Mesothelial cell of epicardium (in vitro differentiated cells): ENCODE data around the gene RASEF. TPM values are rescaled to one million over a fixed set of nuclear protein-coding genes. Genes with fewer than 3 reads are reported as not detected.

Source experiments
- DNase-seq, 2 experiments: peaks; one replicate each; pipeline ENCODE4 v3.0.0; 2021; ENCODE audit warnings: low spot score in 2 of 2; ENCODE audit not compliant: unreplicated experiment in 2 of 2
- H3K27ac Mint-ChIP-seq: 2 replicates; pipeline ENCODE4 v1.8.0; 2021; ENCODE audit warnings: mixed read lengths
- H3K27me3 Mint-ChIP-seq: 2 replicates; pipeline ENCODE4 v1.8.0; 2021; ENCODE audit warnings: low read depth, mixed read lengths
- H3K36me3 Mint-ChIP-seq: 2 replicates; pipeline ENCODE4 v1.8.0; 2021; ENCODE audit warnings: mixed read lengths
- H3K4me1 Mint-ChIP-seq: 2 replicates; pipeline ENCODE4 v1.8.0; 2021; ENCODE audit warnings: mixed read lengths
- H3K4me3 Mint-ChIP-seq: 2 replicates; pipeline ENCODE4 v1.8.0; 2021; ENCODE audit warnings: mild to moderate bottlenecking, moderate library complexity, mixed read lengths
- H3K9me3 Mint-ChIP-seq: 2 replicates; pipeline ENCODE4 v1.8.0; 2021; ENCODE audit warnings: mixed read lengths
- CTCF ChIP-seq: fragments of 200-600 bp; sonication (generic); IDR thresholded peaks from one replicate; pipeline ENCODE4 v1.5.0; 2021; ENCODE audit warnings: antibody characterized with exemption; ENCODE audit not compliant: unreplicated experiment
- total RNA-seq: library from RNA; stranded (reverse); gene quantifications from 3 replicates; pipeline ENCODE4 v1.2.1, GENCODE V29; 2021

Gene RASEF
- total RNA-seq, 1 donor from 2014 or later: 4.0 TPM

GRCh38 chr9:83056911-83057310 is 6.0 kb downstream of the RASEF start:
- Mint-ChIP-seq H3K4me3 (no peak overlapping the region), H3K27ac (no peak overlapping the region), H3K36me3 (peaks cover 6% of the 10 kb centered on the region), H3K4me1 (peaks cover 27% of the 10 kb centered on the region), H3K27me3 (peaks cover 22% of the 10 kb centered on the region), H3K9me3 (peaks cover 5% of the 10 kb centered on the region)
- TF ChIP-seq CTCF: no peak
- DNase-seq: no peak

- Mint-ChIP-seq H3K4me1 (peaks cover 19% of the 10 kb centered on the region), H3K9me3 (peaks cover 5% of the 10 kb centered on the region), H3K36me3 (peaks cover 6% of the 10 kb centered on the region), H3K4me3 (no peak overlapping the region), H3K27me3 (peaks cover 17% of the 10 kb centered on the region), H3K27ac (no peak overlapping the region)
- DNase-seq: no peak
- TF ChIP-seq CTCF: no peak
Observed at GRCh38 chr9:83056174-83056573, 6.8 kb downstream of the RASEF start.

- H3K4me1 Mint-ChIP-seq: peaks cover 11% of the 10 kb centered on the region
- H3K27ac Mint-ChIP-seq: no peak overlapping the region
- no peaks in the 10 kb centered on the region for H3K36me3 Mint-ChIP-seq
- H3K4me3 Mint-ChIP-seq: no peak overlapping the region
- peaks cover 14% of the 10 kb centered on the region for H3K27me3 Mint-ChIP-seq
- no peaks in the 10 kb centered on the region for H3K9me3 Mint-ChIP-seq
- DNase-seq: no peak
- no peak for TF ChIP-seq CTCF
Observed at GRCh38 chr9:83047839-83048775, 14.8 kb downstream of the RASEF start.

- no peak for TF ChIP-seq CTCF
- no peak overlapping the region for H3K4me3 Mint-ChIP-seq
- DNase-seq: no peak
- no peaks in the 10 kb centered on the region for H3K36me3 Mint-ChIP-seq
- peak overlapping the region; percentile 48 for H3K27ac Mint-ChIP-seq
- H3K27me3 Mint-ChIP-seq: peaks cover 14% of the 10 kb centered on the region
- no peaks in the 10 kb centered on the region for H3K9me3 Mint-ChIP-seq
- peaks cover 26% of the 10 kb centered on the region for H3K4me1 Mint-ChIP-seq
Observed at GRCh38 chr9:83043597-83043996, 19.3 kb downstream of the RASEF start.

- no peak for TF ChIP-seq CTCF
- Mint-ChIP-seq H3K9me3 (no peaks in the 10 kb centered on the region), H3K4me1 (peaks cover 26% of the 10 kb centered on the region), H3K36me3 (no peaks in the 10 kb centered on the region), H3K27ac (no peak overlapping the region), H3K4me3 (no peak overlapping the region), H3K27me3 (peaks cover 12% of the 10 kb centered on the region)
- DNase-seq: no peak
Observed at GRCh38 chr9:83041771-83042170, 21.2 kb downstream of the RASEF start.
